ENCODE data around the gene SEMA6D. TPM values are rescaled to one million over a fixed set of nuclear protein-coding genes. Genes with fewer than 3 reads are reported as not detected.

Gene SEMA6D
- total and polyA plus RNA-seq, 10 of the 15 experiments (the other 5 are each of a cell fraction or from before 2014, with no cell fraction given) = 0.01 to 0.52 (median 0.09) TPM; not detected in 6

GRCh38 chr15:47754312-47754711, 37.0 kb downstream of the SEMA6D start:
- Histone ChIP-seq H3K36me3 (ENCODE audit: control insufficient read depth in 2 of 2, insufficient read depth in 2 of 2, low read length in 1 of 2) (no peaks in the 10 kb centered on the region), H3K9me3 (replicated peaks; ENCODE audit: control insufficient read depth, insufficient read depth, low read length) (no peaks in the 10 kb centered on the region), H2AFZ (ENCODE audit: control insufficient read depth, low read depth, low read length) (no peak overlapping the region), H4K20me1 (ENCODE audit: control insufficient read depth, insufficient read depth) (no peaks in the 10 kb centered on the region), H3K4me1 (ENCODE audit: control insufficient read depth, insufficient read depth, low read length) (no peaks in the 10 kb centered on the region), H3K9ac (ENCODE audit: control insufficient read depth, insufficient read depth, low read length) (no peak overlapping the region), H3K4me2 (ENCODE audit: control insufficient read depth, insufficient read depth) (no peak overlapping the region), H3K27me3 (replicated peaks in 1 of 2; ENCODE audit: control insufficient read depth in 2 of 2, insufficient read depth in 2 of 2, low read length in 1 of 2) (no peaks in the 10 kb centered on the region), H3K27ac (ENCODE audit: control insufficient read depth, insufficient read depth) (no peak overlapping the region), H3K79me2 (ENCODE audit: control insufficient read depth, insufficient read depth, low read length) (no peaks in the 10 kb centered on the region), H3K4me3 (no peak overlapping the region)
- ChIA-PET SMC1A (ENCODE audit: uncharacterized antibody, unreplicated experiment) (no interaction called here), CTCF (no interaction called here), POLR2A (no interaction called here), RAD21 (ENCODE audit: unreplicated experiment) (no interaction called here)
- BruUV-seq (replicated peaks) = no TSS peak
- ATAC-seq = no peak
- in situ Hi-C loops (cut with MboI) (no loop called here), intact Hi-C loops (cut with micrococcal nuclease; ENCODE audit: unreplicated experiment) (no loop called here)
- DNase-seq (ENCODE audit: low read depth, low spot score) = no peak
- FAIRE-seq = no peak
- TF ChIP-seq MYC (IDR thresholded peaks at IDR 0.05; ENCODE audit: insufficient read depth, insufficient read length, insufficient replicate concordance, low read length, severe bottlenecking) (no peak), CBX5 (IDR thresholded peaks at IDR 0.05; ENCODE audit: low read depth) (peak; percentile 92)

DNA sequence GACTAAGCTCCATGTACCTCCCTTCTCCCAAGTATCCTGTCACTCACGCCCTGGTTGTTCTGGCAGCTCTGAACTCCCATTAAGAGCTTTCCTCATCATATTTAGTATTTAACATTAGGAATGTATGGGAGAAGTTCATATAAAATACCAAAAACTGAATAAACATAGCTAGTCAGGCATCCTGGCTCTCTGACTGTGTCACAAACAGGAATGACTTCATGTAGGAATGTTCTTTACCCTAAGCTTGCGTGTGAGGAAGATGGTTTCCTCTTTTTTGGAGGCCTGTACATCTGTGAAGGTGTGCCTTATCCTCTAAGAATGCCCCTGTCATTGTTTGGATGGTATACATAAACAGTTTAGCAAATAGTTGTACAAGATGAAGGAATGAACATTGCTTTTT, 38.6 kb downstream of the SEMA6D start:
- POLR2A ChIA-PET = no interaction called here
- intact Hi-C loops (cut with micrococcal nuclease; ENCODE audit: unreplicated experiment) = no loop called here
- ATAC-seq (no peak), DNase-seq (ENCODE audit: low read depth, low spot score) (no peak), FAIRE-seq (no peak)
- Histone ChIP-seq H3K4me1 (ENCODE audit: control insufficient read depth, insufficient read depth, low read length) (no peaks in the 10 kb centered on the region), H4K20me1 (ENCODE audit: control insufficient read depth, insufficient read depth) (no peaks in the 10 kb centered on the region), H3K4me2 (ENCODE audit: control insufficient read depth, insufficient read depth) (no peak overlapping the region), H3K9me3 (replicated peaks; ENCODE audit: control insufficient read depth, insufficient read depth, low read length) (no peaks in the 10 kb centered on the region), H3K9ac (ENCODE audit: control insufficient read depth, insufficient read depth, low read length) (no peak overlapping the region), H3K4me3 (no peak overlapping the region), H3K36me3 (ENCODE audit: control insufficient read depth in 2 of 2, insufficient read depth in 2 of 2, low read length in 1 of 2) (no peaks in the 10 kb centered on the region), H2AFZ (ENCODE audit: control insufficient read depth, low read depth, low read length) (no peak overlapping the region), H3K79me2 (ENCODE audit: control insufficient read depth, insufficient read depth, low read length) (no peaks in the 10 kb centered on the region), H3K27ac (ENCODE audit: control insufficient read depth, insufficient read depth) (no peak overlapping the region), H3K27me3 (replicated peaks in 1 of 2; ENCODE audit: control insufficient read depth in 2 of 2, insufficient read depth in 2 of 2, low read length in 1 of 2) (no peaks in the 10 kb centered on the region)
- 0% methylated on average over 2 of the region's 2 CpGs for WGBS (ENCODE audit: insufficient coverage, insufficient replicate concordance, low lambda C conversion rate, missing lambda C conversion rate)
- no TSS peak for BruUV-seq (replicated peaks)
- SMC1A ChIA-PET (ENCODE audit: uncharacterized antibody, unreplicated experiment) = no interaction called here
- CTCF ChIA-PET = no interaction called here
- RAD21 ChIA-PET (ENCODE audit: unreplicated experiment) = no interaction called here
- in situ Hi-C loops (cut with MboI) = no loop called here
- TF ChIP-seq STAT3 (IDR thresholded peaks at IDR 0.05; ENCODE audit: low read depth, low read length) (no peak), SUPT20H (IDR thresholded peaks at IDR 0.05; ENCODE audit: borderline replicate concordance, control insufficient read depth, low read depth, low read length) (no peak), NR2C1 (IDR thresholded peaks at IDR 0.05) (no peak), POU2F2 (IDR thresholded peaks at IDR 0.05; ENCODE audit: borderline replicate concordance, low read depth, low read length) (no peak), GATAD2B (conservative IDR thresholded peaks at IDR 0.05; ENCODE audit: low read depth) (no peak), CREB1 (IDR thresholded peaks at IDR 0.05; ENCODE audit: low read depth) (no peak), MXI1 (IDR thresholded peaks at IDR 0.05; ENCODE audit: low read depth, low read length) (no peak), ZNF592 (IDR thresholded peaks at IDR 0.05) (no peak)
- TF ChIP-seq, protein P1, sequence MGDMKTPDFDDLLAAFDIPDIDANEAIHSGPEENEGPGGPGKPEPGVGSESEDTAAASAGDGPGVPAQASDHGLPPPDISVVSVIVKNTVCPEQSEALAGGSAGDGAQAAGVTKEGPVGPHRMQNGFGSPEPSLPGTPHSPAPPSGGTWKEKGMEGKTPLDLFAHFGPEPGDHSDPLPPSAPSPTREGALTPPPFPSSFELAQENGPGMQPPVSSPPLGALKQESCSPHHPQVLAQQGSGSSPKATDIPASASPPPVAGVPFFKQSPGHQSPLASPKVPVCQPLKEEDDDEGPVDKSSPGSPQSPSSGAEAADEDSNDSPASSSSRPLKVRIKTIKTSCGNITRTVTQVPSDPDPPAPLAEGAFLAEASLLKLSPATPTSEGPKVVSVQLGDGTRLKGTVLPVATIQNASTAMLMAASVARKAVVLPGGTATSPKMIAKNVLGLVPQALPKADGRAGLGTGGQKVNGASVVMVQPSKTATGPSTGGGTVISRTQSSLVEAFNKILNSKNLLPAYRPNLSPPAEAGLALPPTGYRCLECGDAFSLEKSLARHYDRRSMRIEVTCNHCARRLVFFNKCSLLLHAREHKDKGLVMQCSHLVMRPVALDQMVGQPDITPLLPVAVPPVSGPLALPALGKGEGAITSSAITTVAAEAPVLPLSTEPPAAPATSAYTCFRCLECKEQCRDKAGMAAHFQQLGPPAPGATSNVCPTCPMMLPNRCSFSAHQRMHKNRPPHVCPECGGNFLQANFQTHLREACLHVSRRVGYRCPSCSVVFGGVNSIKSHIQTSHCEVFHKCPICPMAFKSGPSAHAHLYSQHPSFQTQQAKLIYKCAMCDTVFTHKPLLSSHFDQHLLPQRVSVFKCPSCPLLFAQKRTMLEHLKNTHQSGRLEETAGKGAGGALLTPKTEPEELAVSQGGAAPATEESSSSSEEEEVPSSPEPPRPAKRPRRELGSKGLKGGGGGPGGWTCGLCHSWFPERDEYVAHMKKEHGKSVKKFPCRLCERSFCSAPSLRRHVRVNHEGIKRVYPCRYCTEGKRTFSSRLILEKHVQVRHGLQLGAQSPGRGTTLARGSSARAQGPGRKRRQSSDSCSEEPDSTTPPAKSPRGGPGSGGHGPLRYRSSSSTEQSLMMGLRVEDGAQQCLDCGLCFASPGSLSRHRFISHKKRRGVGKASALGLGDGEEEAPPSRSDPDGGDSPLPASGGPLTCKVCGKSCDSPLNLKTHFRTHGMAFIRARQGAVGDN (IDR thresholded peaks at IDR 0.05) = no peak
